Measurements from ENCODE around the gene STRN4. TPM values are rescaled to one million over a fixed set of nuclear protein-coding genes. Genes with fewer than 3 reads are reported as not detected.
"Not testable (repeated sequence)": the region's sequence is repeated elsewhere in the genome, so short reads cannot be mapped to it uniquely, and the experiment has no call there.

The STRN4 gene
- total RNA-seq, 3 donors from 2014 or later (not counting 1 experiment from before 2014, with no cell fraction given), result 125 to 152 (median 125) TPM

DNA sequence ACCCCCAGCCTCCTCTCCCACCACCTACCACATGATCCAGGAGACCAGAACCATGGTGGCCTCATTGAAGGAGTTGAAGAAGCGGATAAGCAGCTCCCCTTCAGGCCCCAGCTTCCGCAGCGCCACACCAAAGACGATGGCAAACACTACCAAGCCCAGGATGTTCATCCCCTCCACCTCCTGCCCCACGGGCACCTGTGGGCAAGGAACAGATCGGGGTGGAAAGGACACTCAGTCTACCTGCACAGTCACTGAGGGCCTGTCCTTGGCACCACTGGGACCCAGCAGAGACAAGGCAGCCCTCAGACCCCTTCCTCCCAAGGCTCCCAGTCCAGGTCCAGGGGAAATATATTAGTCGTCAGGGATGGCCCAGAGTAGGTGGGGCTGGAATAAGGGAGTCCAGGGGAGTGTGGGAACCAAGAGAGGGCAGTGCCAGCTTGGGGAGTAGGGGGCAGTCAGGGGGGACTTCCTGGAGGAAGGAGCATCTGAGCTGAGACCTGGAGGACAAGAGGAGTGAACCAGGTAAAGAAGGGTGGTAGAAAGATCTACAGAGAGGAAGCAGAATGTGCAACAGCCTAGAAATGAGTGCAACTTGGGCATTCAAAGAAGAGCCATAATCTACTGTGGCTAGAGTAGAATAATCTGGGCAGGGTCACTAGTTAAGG is 36.2 kb upstream of the STRN4 start:
- no peaks in the 10 kb centered on the region for H3K9me3 Mint-ChIP-seq
- peaks cover 28% of the 10 kb centered on the region for H3K36me3 ChIP-seq (ENCODE audit: control insufficient read depth, insufficient read depth, low read length)
- no peaks in the 10 kb centered on the region for H3K27me3 ChIP-seq (ENCODE audit: control insufficient read depth, insufficient read depth, low read length)
- no peaks in the 10 kb centered on the region for H3K9me3 ChIP-seq (ENCODE audit: control insufficient read depth, insufficient read depth, low read length)
- H3K4me3 Mint-ChIP-seq, result peak overlapping the region; percentile 25
- TF ChIP-seq, protein P1, sequence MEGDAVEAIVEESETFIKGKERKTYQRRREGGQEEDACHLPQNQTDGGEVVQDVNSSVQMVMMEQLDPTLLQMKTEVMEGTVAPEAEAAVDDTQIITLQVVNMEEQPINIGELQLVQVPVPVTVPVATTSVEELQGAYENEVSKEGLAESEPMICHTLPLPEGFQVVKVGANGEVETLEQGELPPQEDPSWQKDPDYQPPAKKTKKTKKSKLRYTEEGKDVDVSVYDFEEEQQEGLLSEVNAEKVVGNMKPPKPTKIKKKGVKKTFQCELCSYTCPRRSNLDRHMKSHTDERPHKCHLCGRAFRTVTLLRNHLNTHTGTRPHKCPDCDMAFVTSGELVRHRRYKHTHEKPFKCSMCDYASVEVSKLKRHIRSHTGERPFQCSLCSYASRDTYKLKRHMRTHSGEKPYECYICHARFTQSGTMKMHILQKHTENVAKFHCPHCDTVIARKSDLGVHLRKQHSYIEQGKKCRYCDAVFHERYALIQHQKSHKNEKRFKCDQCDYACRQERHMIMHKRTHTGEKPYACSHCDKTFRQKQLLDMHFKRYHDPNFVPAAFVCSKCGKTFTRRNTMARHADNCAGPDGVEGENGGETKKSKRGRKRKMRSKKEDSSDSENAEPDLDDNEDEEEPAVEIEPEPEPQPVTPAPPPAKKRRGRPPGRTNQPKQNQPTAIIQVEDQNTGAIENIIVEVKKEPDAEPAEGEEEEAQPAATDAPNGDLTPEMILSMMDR (IDR thresholded peaks at IDR 0.05), result no peak
- 98% methylated on average over 7 of the region's 7 CpGs for WGBS (ENCODE audit: insufficient coverage)
- no peaks in the 10 kb centered on the region for H3K36me3 Mint-ChIP-seq
- H3K4me3 ChIP-seq (ENCODE audit: low read length), result no peak overlapping the region
- no peaks in the 10 kb centered on the region for H3K27me3 Mint-ChIP-seq (ENCODE audit: low read depth in 2 of 2)
- no peak for ATAC-seq
- peak overlapping the region; percentile 14 to 99 for H3K27ac Mint-ChIP-seq
- no peak overlapping the region for H3K27ac ChIP-seq (ENCODE audit: low read length)
- peaks cover 56 to 71% of the 10 kb centered on the region in 2 donors for H3K4me1 Mint-ChIP-seq
- intact Hi-C loops (cut with micrococcal nuclease), result no loop called here
- H3K4me1 ChIP-seq (ENCODE audit: control insufficient read depth, insufficient read depth, low read length), result peaks cover 70% of the 10 kb centered on the region
- DNase-seq, result no peak

GRCh38 chr19:46777956-46778645 is 31.9 kb upstream of the STRN4 start:
- Mint-ChIP-seq H3K4me3 (peak overlapping the region; percentile 37), H3K27ac (peak overlapping the region; percentile 74 to 79), H3K4me1 (peaks cover 15 to 42% of the 10 kb centered on the region in 2 donors)
- Histone ChIP-seq H3K4me1 (ENCODE audit: control insufficient read depth, insufficient read depth, low read length) (peaks cover 28% of the 10 kb centered on the region), H3K36me3 (ENCODE audit: control insufficient read depth, insufficient read depth, low read length) (peaks cover 51% of the 10 kb centered on the region)
- DNase-seq; H3K27ac ChIP-seq (ENCODE audit: low read length); H3K9me3 ChIP-seq (ENCODE audit: control insufficient read depth, insufficient read depth, low read length); H3K27me3 Mint-ChIP-seq (ENCODE audit: low read depth in 2 of 2); H3K36me3 Mint-ChIP-seq; H3K4me3 ChIP-seq (ENCODE audit: low read length); intact Hi-C loops (cut with micrococcal nuclease); H3K9me3 Mint-ChIP-seq; H3K27me3 ChIP-seq (ENCODE audit: control insufficient read depth, insufficient read depth, low read length): not testable (repeated sequence)
- 64% methylated on average over 9 of the region's 12 CpGs for WGBS (ENCODE audit: insufficient coverage)
- peak; percentile 39 to 57 (median 52) for ATAC-seq

- Mint-ChIP-seq H3K27ac (peak overlapping the region; percentile 74 to 79), H3K9me3 (no peaks in the 10 kb centered on the region), H3K4me3 (no peak overlapping the region), H3K36me3 (no peaks in the 10 kb centered on the region), H3K4me1 (peaks cover 15 to 34% of the 10 kb centered on the region in 2 donors), H3K27me3 (ENCODE audit: low read depth in 2 of 2) (no peaks in the 10 kb centered on the region)
- 97% methylated on average over 32 of the region's 33 CpGs for WGBS (ENCODE audit: insufficient coverage)
- Histone ChIP-seq H3K27ac (ENCODE audit: low read length) (no peak overlapping the region), H3K36me3 (ENCODE audit: control insufficient read depth, insufficient read depth, low read length) (peaks cover 42% of the 10 kb centered on the region), H3K9me3 (ENCODE audit: control insufficient read depth, insufficient read depth, low read length) (no peaks in the 10 kb centered on the region), H3K27me3 (ENCODE audit: control insufficient read depth, insufficient read depth, low read length) (no peaks in the 10 kb centered on the region), H3K4me1 (ENCODE audit: control insufficient read depth, insufficient read depth, low read length) (peaks cover 24% of the 10 kb centered on the region), H3K4me3 (ENCODE audit: low read length) (no peak overlapping the region)
- DNase-seq (no peak), ATAC-seq (no peak)
- TF ChIP-seq, protein P1 (IDR thresholded peaks at IDR 0.05), result no peak
- intact Hi-C loops (cut with micrococcal nuclease), result no loop called here
Measured at GRCh38 chr19:46776927-46777911, 31.0 kb upstream of the STRN4 start.

Measured in natural killer cell (primary cell).